Measurements from ENCODE around the gene TOR4A.
"Not testable (repeated sequence)": the region's sequence is repeated elsewhere in the genome, so short reads cannot be mapped to it uniquely, and the experiment has no call there.

DNA sequence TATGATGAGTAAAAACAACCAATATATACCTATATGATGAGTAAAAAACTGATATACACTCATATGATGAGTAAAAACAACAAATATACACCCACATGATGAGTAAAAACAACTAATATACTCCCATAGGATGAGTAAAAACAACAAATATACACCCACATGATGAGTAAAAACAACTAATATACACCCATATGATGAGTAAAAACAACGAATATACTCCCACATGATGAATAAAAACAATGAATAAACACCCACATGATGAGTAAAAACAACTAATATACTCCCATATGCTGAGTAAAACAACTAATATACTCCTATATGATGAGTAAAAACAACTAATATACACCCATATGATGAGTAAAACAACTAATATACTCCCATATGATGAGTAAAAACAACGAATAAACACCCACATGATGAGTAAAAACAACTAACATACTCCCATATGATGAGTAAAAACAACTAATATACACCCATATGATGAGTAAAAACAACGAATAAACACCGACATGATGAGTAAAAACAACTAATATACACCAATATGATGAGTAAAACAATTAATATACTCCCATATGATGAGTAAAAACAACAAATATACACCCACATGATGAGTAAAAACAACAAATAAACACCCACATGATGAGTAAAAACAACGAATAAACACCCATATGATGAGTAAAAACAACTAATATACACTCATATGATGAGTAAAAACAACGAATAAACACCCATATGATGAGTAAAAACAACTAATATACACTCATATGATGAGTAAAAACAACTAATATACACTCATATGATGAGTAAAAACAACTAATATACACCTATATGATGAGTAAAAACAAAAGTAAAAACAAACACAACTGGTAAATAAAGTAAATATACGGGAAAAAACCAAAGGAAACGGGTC is 50.4 kb downstream of the TOR4A start:
- TF ChIP-seq POLR2AphosphoS5, POLR2A (IDR thresholded peaks at IDR 0.05): not testable (repeated sequence)

Data from prostate gland (tissue), 1 donor.